HepG2 (cell line): ENCODE results near the gene VPS9D1. TPM values are rescaled to one million over a fixed set of nuclear protein-coding genes. Genes with fewer than 3 reads are reported as not detected.

ENCODE experiments used
- BRF2 ChIP-seq: sonication (generic); formaldehyde crosslinking; IDR thresholded peaks from 2 replicates; pipeline ENCODE4 v1.8.1; 2022; ENCODE audit warnings: mild to moderate bottlenecking, missing genetic modification reagents
- ELF3 ChIP-seq: IDR thresholded peaks from 2 replicates; pipeline ENCODE4 v1.6.1; 2016; ENCODE audit warnings: missing genetic modification reagents, missing compliant biosample characterization
- GPN1 ChIP-seq: sonication (generic); formaldehyde crosslinking; IDR thresholded peaks from 2 replicates; pipeline ENCODE4 v1.5.1; 2020; ENCODE audit warnings: missing genetic modification reagents, borderline replicate concordance
- HMG20A ChIP-seq: IDR thresholded peaks from 2 replicates; pipeline ENCODE4 v1.6.1; 2016; ENCODE audit warnings: borderline replicate concordance
- MATR3 ChIP-seq: sonication (generic); formaldehyde crosslinking; IDR thresholded peaks from 2 replicates; pipeline ENCODE4 v1.4.0; 2020; ENCODE audit warnings: missing genetic modification reagents
- MIXL1 ChIP-seq: IDR thresholded peaks from 2 replicates; pipeline ENCODE4 v1.6.1; 2016
- MTF1 ChIP-seq: sonication (generic); formaldehyde crosslinking; IDR thresholded peaks from 2 replicates; pipeline ENCODE4 v1.5.0; 2020; ENCODE audit warnings: missing genetic modification reagents
- NR0B2 ChIP-seq: sonication (generic); formaldehyde crosslinking; IDR thresholded peaks from 2 replicates; pipeline ENCODE4 v1.4.0; 2020; ENCODE audit warnings: mild to moderate bottlenecking, missing genetic modification reagents
- ZBTB42 ChIP-seq: sonication (generic); formaldehyde crosslinking; IDR thresholded peaks from 2 replicates; pipeline ENCODE4 v1.5.0; 2020; ENCODE audit warnings: mild to moderate bottlenecking, missing genetic modification reagents
- ZFP36L1 ChIP-seq: sonication (generic); formaldehyde crosslinking; IDR thresholded peaks from 2 replicates; pipeline ENCODE4 v1.8.0; 2022; ENCODE audit warnings: mild to moderate bottlenecking, missing genetic modification reagents, moderate library complexity
- ZFYVE20 ChIP-seq: sonication (generic); formaldehyde crosslinking; IDR thresholded peaks from 2 replicates; pipeline ENCODE4 v1.8.0; 2023; ENCODE audit warnings: low read depth, mild to moderate bottlenecking, moderate library complexity, missing genetic modification reagents, borderline replicate concordance
- ZNF282 ChIP-seq: fragments of 450-650 bp; IDR thresholded peaks from 2 replicates; pipeline ENCODE4 v1.6.1; 2018; ENCODE audit not compliant: partially characterized antibody
- ZNF331 ChIP-seq: sonication (generic); formaldehyde crosslinking; IDR thresholded peaks from 2 replicates; pipeline ENCODE4 v1.4.0; 2020; ENCODE audit warnings: missing genetic modification reagents
- ZNF337 ChIP-seq: sonication (generic); formaldehyde crosslinking; IDR thresholded peaks from 2 replicates; pipeline ENCODE4 v1.5.1; 2020; ENCODE audit warnings: missing genetic modification reagents, low read depth, mild to moderate bottlenecking, borderline replicate concordance
- ZNF558 ChIP-seq: sonication (generic); formaldehyde crosslinking; IDR thresholded peaks from 2 replicates; pipeline ENCODE4 v1.9.0; 2022; ENCODE audit warnings: mild to moderate bottlenecking, missing genetic modification reagents, borderline replicate concordance
- ZNF704 ChIP-seq: sonication (generic); formaldehyde crosslinking; IDR thresholded peaks from 2 replicates; pipeline ENCODE4 v1.8.1; 2023; ENCODE audit warnings: mild to moderate bottlenecking, inconsistent platforms, moderate library complexity, missing genetic modification reagents, borderline replicate concordance
- ZNF776 ChIP-seq: sonication (generic); formaldehyde crosslinking; IDR thresholded peaks from 2 replicates; pipeline ENCODE4 v1.4.0; 2020; ENCODE audit warnings: mild to moderate bottlenecking, missing genetic modification reagents
- ZNF777 ChIP-seq: sonication (generic); formaldehyde crosslinking; IDR thresholded peaks from 2 replicates; pipeline ENCODE4 v1.4.0; 2020; ENCODE audit warnings: missing genetic modification reagents
- ZSCAN20 ChIP-seq: sonication (generic); formaldehyde crosslinking; IDR thresholded peaks from 2 replicates; pipeline ENCODE4 v1.4.0; 2020; ENCODE audit warnings: missing genetic modification reagents, mild to moderate bottlenecking, borderline replicate concordance
- polyA plus RNA-seq, 8 experiments: library from polyadenylated mRNA; depleted of rRNA in 3 of 8; stranded (reverse) in 7 of 8; unstranded in 1 of 8; fragments of >200 nt; fragmentation: Illumina TruSeq in 4 of 8; extraction: Trizol in 4 of 8; gene quantifications; 2 replicates each; pipeline versions ENCODE4 v1.2.1 to v1.2.3, GENCODE V29; 2011 to 2016; ENCODE audit warnings: low read depth in 4 of 8, missing spikeins in 1 of 8, mixed read lengths in 1 of 8; ENCODE audit not compliant: insufficient read depth in 1 of 8
- total RNA-seq, 5 experiments: library from RNA; depleted of rRNA; stranded (reverse); fragments of >200 nt; fragmentation: Illumina TruSeq; extraction: Trizol; gene quantifications; 2 replicates each; pipeline ENCODE4 v1.2.3, GENCODE V29; 2016; ENCODE audit warnings: low read depth in 1 of 5
- TF ChIP-seq, protein P1 (sequence below): sonication (generic); formaldehyde crosslinking; IDR thresholded peaks from 2 replicates; pipeline ENCODE4 v1.5.0; 2020; ENCODE audit warnings: mild to moderate bottlenecking, missing genetic modification reagents
- TF ChIP-seq, protein P2 (sequence below): sonication (generic); formaldehyde crosslinking; IDR thresholded peaks from 2 replicates; pipeline ENCODE4 v1.5.1; 2020; ENCODE audit warnings: missing genetic modification reagents, mild to moderate bottlenecking, borderline replicate concordance
- TF ChIP-seq, protein P3 (sequence below): sonication (generic); formaldehyde crosslinking; IDR thresholded peaks from 2 replicates; pipeline ENCODE4 v1.8.0; 2022; ENCODE audit warnings: missing genetic modification reagents, mild to moderate bottlenecking, inconsistent platforms, borderline replicate concordance

The VPS9D1 gene
- total and polyA plus RNA-seq, 2 of the 13 experiments (the other 11 are each of a cell fraction or from before 2014, with no cell fraction given), result 10.1 to 13.2 TPM

DNA sequence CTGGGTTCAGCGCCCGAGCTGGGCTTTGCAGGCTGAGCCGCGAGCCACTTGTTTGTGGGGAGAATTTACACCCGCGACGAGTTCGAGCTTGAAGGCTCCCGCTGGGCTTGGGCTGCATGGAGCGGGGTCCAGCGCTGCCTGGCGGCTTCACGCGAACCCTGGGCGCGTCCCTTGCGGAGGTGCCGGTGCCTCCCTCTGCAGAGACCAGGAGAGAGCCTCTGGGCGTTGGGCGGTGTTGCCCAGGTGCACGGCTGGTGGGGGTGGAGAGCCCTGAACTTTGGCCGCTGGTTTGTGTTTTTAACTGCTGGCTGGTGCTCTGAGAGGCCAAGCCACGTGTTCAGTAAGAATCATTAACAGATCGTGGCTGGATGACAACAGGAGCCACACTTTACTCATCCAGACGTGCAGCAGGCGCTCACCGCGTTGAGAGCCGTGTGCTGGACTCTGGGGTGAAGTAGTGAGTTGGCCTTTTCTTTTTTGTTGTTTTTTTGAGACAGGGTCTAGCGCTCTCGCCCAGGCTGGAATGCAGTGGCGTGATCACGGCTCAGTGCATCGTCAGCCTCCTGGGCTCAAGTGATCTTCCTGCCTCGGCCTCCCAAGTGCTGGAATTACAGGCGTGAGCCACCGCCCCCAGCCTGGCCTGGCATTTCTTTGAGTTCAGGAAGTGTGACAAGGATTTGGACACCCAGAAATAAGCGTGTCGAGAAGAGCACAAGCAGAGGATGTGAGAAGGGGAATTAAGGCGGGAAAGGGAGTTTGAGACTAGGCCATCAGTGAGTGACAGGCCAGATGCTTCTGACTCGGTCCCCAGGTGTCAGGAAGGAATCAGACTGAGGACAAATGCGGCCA, 33.4 kb downstream of the VPS9D1 start (continued):
- TF ChIP-seq, protein P1, sequence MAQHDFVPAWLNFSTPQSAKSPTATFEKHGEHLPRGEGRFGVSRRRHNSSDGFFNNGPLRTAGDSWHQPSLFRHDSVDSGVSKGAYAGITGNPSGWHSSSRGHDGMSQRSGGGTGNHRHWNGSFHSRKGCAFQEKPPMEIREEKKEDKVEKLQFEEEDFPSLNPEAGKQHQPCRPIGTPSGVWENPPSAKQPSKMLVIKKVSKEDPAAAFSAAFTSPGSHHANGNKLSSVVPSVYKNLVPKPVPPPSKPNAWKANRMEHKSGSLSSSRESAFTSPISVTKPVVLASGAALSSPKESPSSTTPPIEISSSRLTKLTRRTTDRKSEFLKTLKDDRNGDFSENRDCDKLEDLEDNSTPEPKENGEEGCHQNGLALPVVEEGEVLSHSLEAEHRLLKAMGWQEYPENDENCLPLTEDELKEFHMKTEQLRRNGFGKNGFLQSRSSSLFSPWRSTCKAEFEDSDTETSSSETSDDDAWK (CRISPR knock-in tag), result no peak
- TF ChIP-seq, protein P2, sequence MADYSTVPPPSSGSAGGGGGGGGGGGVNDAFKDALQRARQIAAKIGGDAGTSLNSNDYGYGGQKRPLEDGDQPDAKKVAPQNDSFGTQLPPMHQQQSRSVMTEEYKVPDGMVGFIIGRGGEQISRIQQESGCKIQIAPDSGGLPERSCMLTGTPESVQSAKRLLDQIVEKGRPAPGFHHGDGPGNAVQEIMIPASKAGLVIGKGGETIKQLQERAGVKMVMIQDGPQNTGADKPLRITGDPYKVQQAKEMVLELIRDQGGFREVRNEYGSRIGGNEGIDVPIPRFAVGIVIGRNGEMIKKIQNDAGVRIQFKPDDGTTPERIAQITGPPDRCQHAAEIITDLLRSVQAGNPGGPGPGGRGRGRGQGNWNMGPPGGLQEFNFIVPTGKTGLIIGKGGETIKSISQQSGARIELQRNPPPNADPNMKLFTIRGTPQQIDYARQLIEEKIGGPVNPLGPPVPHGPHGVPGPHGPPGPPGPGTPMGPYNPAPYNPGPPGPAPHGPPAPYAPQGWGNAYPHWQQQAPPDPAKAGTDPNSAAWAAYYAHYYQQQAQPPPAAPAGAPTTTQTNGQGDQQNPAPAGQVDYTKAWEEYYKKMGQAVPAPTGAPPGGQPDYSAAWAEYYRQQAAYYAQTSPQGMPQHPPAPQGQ (CRISPR knock-in tag), result peak; percentile 97
- TF ChIP-seq HMG20A (CRISPR knock-in tag) (peak; percentile 88), ZNF331 (CRISPR knock-in tag) (peak; percentile 97; the same call in 1 of the 2 replicates), MIXL1 (CRISPR knock-in tag) (peak; percentile 97), GPN1 (no peak; the same call in 1 of the 2 replicates), ZNF776 (peak; percentile 98), ZSCAN20 (CRISPR knock-in tag) (peak; percentile 97), NR0B2 (peak; percentile 99), MATR3 (CRISPR knock-in tag) (no peak), ZNF704 (peak; percentile 97; the same call in 1 of the 2 replicates), ZNF337 (CRISPR knock-in tag) (peak; percentile 99), ZNF777 (peak; percentile 65), ZFP36L1 (CRISPR knock-in tag) (peak; percentile 99), BRF2 (peak; percentile 97), ZNF558 (CRISPR knock-in tag) (peak; percentile 76; the same call in 1 of the 2 replicates), ZBTB42 (CRISPR knock-in tag) (peak; percentile 55; the same call in 1 of the 2 replicates), ZNF282 (no peak), ZFYVE20 (CRISPR knock-in tag) (peak; percentile 42; the same call in 1 of the 2 replicates), ELF3 (peak; percentile 88), MTF1 (CRISPR knock-in tag) (peak; percentile 90; the same call in 1 of the 2 replicates)
- TF ChIP-seq, protein P3, sequence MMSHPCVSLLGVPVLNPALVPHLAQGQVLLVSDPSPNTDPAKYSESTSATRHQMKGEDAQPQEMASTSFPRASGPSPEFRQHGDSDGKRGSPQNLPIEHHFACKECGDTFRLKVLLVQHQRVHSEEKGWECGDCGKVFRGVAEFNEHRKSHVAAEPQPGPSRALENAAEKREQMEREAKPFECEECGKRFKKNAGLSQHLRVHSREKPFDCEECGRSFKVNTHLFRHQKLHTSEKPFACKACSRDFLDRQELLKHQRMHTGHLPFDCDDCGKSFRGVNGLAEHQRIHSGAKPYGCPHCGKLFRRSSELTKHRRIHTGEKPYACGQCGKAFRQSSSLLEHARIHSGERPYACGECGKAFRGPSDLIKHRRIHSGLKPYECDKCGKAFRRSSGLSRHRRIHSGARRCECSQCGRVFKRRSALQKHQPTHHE (CRISPR knock-in tag), result peak; percentile 97
